Ovary (tissue), 9 donors: ENCODE data around the gene NEMP2. TPM values are rescaled to one million over a fixed set of nuclear protein-coding genes. Genes with fewer than 3 reads are reported as not detected.

Source experiments
- DNase-seq, 5 donors: peaks; one replicate each; pipeline ENCODE4 v3.0.0-alpha.2; 2019 to 2020
- H3K27ac ChIP-seq, 2 donors: fragments of 200-600 bp; one replicate each; pipeline versions ENCODE4 v1.5.1 to v1.8.0; 2019 to 2022
- H3K27me3 ChIP-seq: fragments of 200-600 bp; one replicate; pipeline ENCODE4 v1.8.0; 2022
- H3K36me3 ChIP-seq: fragments of 200-600 bp; sonication (generic); one replicate; pipeline ENCODE4 v1.5.1; 2019
- H3K4me1 ChIP-seq: one replicate; pipeline ENCODE4 v1.8.1; 2013; ENCODE audit warnings: mild to moderate bottlenecking, moderate library complexity; ENCODE audit not compliant: insufficient read depth
- H3K4me3 ChIP-seq: fragments of 200-600 bp; sonication (generic); one replicate; pipeline ENCODE4 v1.5.1; 2017
- H3K9me3 ChIP-seq, 2 donors: fragments of 200-600 bp in 1 of 2; sonication (generic) in 1 of 2; one replicate each; pipeline versions ENCODE4 v1.5.1 to v1.8.1; 2013 to 2019; ENCODE audit warnings: mild to moderate bottlenecking in 1 of 2, moderate library complexity in 1 of 2
- CTCF ChIP-seq, 3 donors: fragments of 450-650 bp in 2 of 3; fragments of 200-600 bp in 1 of 3; IDR thresholded peaks; one replicate each; pipeline versions ENCODE4 v1.5.1 to v1.8.0; 2016 to 2022; ENCODE audit warnings: antibody characterized with exemption in 3 of 3, mild to moderate bottlenecking in 1 of 3
- EP300 ChIP-seq: sonication (generic); formaldehyde crosslinking; IDR thresholded peaks from one replicate; pipeline ENCODE4 v1.6.1; 2017; ENCODE audit warnings: antibody characterized with exemption
- POLR2A ChIP-seq: fragments of 450-650 bp; IDR thresholded peaks from one replicate; pipeline ENCODE4 v1.6.1; 2017; ENCODE audit warnings: antibody characterized with exemption, mild to moderate bottlenecking, moderate library complexity
- WGBS, 3 donors: extraction: QIAGEN DNeasy Blood & Tissue Kit in 1 of 3; methylation state at CpG; one replicate each; pipeline versions ENCODE4 v1.1.5 to v1.1.7; 2013 to 2017; 5-methylcytosine and 5-hydroxymethylcytosine counted together
- intact Hi-C, 4 donors: fragments of 100-400 bp; cut with DNase I; formaldehyde crosslinking; loops; one replicate each; pipeline versions ENCODE4 v1.11.0 to v1.15.1; 2022 to 2023
- polyA plus RNA-seq, 2 donors: library from polyadenylated mRNA; stranded (reverse); fragments of 200-250 nt in 1 of 2; fragments of 350-450 nt in 1 of 2; fragmentation: Illumina TruSeq in 1 of 2; extraction: RNeasy Lipid Tissue Mini Kit (QIAGEN cat#74804) in 1 of 2; gene quantifications; one replicate each; pipeline ENCODE4 v1.2.3, GENCODE V29; 2013 to 2014
- total RNA-seq, 7 donors: library from RNA; depleted of rRNA in 2 of 7; stranded (reverse); fragments of >200 nt in 2 of 7; fragmentation: NEBNext Ultra II Directional in 3 of 7; extraction: Animal tissue kit (Norgen Biotek cat#: 25700) in 3 of 7; gene quantifications; one replicate each; pipeline versions ENCODE4 v1.1.0 to v1.2.4, GENCODE V29; 2016 to 2023
- donor health status: DM: no; HTN: no; CAD: no; lungs with moderate emphysema.
- donor health status: DM: no; HTN: no; CAD: no.
- donor health status: Bipolar disorder and iron deficiency.
- donor health status: DM: yes; HTN: yes; CAD: no.
- donor health status: DM: no; HTN: no; CAD: no.
- donor health status: DM: yes; HTN: yes; CAD: no.

NEMP2 gene
- total and polyA plus RNA-seq, 9 donors: 1.4 to 6.4 (median 4.5) TPM

GRCh38 chr2:190530248-190530900, 4.1 kb downstream of the NEMP2 start:
- peaks cover 1% of the 10 kb centered on the region for H3K4me1 ChIP-seq
- H3K27ac ChIP-seq: no peak overlapping the region
- 53 to 56% (median 56%) methylated on average over 6 of the region's 6 CpGs for WGBS, 3 donors

GRCh38 chr2:190529486-190530247, 4.9 kb downstream of the NEMP2 start:
- intact Hi-C loops: loop anchor here in 3 of 4 donors (5.0 to 10.0 kb wide), 2 partner anchors 115 to 118 kb away; partner anchors contain the start of gene NAB1 (in 3 of the 3)
- no peaks in the 10 kb centered on the region for H3K27me3 ChIP-seq

More at GRCh38 chr2:190530248-190530900, 4.1 kb downstream of the NEMP2 start:
- no peak for DNase-seq
- Histone ChIP-seq H3K36me3 (no peaks in the 10 kb centered on the region), H3K4me3 (no peak overlapping the region), H3K27me3 (no peaks in the 10 kb centered on the region), H3K9me3 (no peaks in the 10 kb centered on the region)
- intact Hi-C loops: loop anchor here in 3 of 4 donors (5.0 to 10.0 kb wide), 2 partner anchors 114 to 117 kb away; partner anchors contain the start of gene NAB1 (in 3 of the 3)
- TF ChIP-seq POLR2A: no peak
- TF ChIP-seq CTCF (IDR thresholded peaks at IDR 0.05): no peak
- no peak for TF ChIP-seq EP300

GRCh38 chr2:190528521-190529001, 6.0 kb downstream of the NEMP2 start:
- intact Hi-C loops: no loop called here
- TF ChIP-seq CTCF (IDR thresholded peaks at IDR 0.05): no peak
- no peak for TF ChIP-seq POLR2A
- TF ChIP-seq EP300: no peak
- 75 to 89% (median 81%) methylated on average over 1 of the region's 1 CpG for WGBS, 3 donors

More at GRCh38 chr2:190529486-190530247, 4.9 kb downstream of the NEMP2 start:
- no peak for DNase-seq
- TF ChIP-seq POLR2A: no peak
- no peak for TF ChIP-seq CTCF (IDR thresholded peaks at IDR 0.05)
- no peak for TF ChIP-seq EP300
- WGBS, 3 donors: 38 to 49% (median 42%) methylated on average over 3 of the region's 3 CpGs
- Histone ChIP-seq H3K36me3 (no peaks in the 10 kb centered on the region), H3K4me3 (no peak overlapping the region), H3K27ac (no peak overlapping the region), H3K4me1 (peaks cover 1% of the 10 kb centered on the region), H3K9me3 (no peaks in the 10 kb centered on the region)

GRCh38 chr2:190527918-190528317, 6.6 kb downstream of the NEMP2 start:
- intact Hi-C loops: no loop called here
- H3K27ac ChIP-seq: no peak overlapping the region
- H3K27me3 ChIP-seq: no peaks in the 10 kb centered on the region
- no peak overlapping the region for H3K4me3 ChIP-seq
- TF ChIP-seq CTCF (IDR thresholded peaks at IDR 0.05): no peak
- no peak for TF ChIP-seq POLR2A
- no peak for TF ChIP-seq EP300
- H3K9me3 ChIP-seq: no peaks in the 10 kb centered on the region
- no peaks in the 10 kb centered on the region for H3K36me3 ChIP-seq
- no peaks in the 10 kb centered on the region for H3K4me1 ChIP-seq
- DNase-seq: no peak

More at GRCh38 chr2:190528521-190529001, 6.0 kb downstream of the NEMP2 start:
- H3K27ac ChIP-seq: no peak overlapping the region
- no peak for DNase-seq
- no peaks in the 10 kb centered on the region for H3K9me3 ChIP-seq
- peaks cover 1% of the 10 kb centered on the region for H3K4me1 ChIP-seq
- H3K27me3 ChIP-seq: no peaks in the 10 kb centered on the region
- H3K4me3 ChIP-seq: no peak overlapping the region
- no peaks in the 10 kb centered on the region for H3K36me3 ChIP-seq
